Measurements from ENCODE around the gene CLUH. TPM values are rescaled to one million over a fixed set of nuclear protein-coding genes. Genes with fewer than 3 reads are reported as not detected.

The CLUH gene
- total RNA-seq, 1 donor from 2014 or later: 65.7 TPM

- no peak for TF ChIP-seq CTCF (conservative IDR thresholded peaks at IDR 0.05; ENCODE audit: low read depth, low read length)
- no peak for DNase-seq (ENCODE audit: low read depth)
- H3K4me3 ChIP-seq (ENCODE audit: low read depth, low read length): no peak overlapping the region
Observed at GRCh38 chr17:2649191-2649590, 62.4 kb downstream of the CLUH start.

- H3K4me3 ChIP-seq (ENCODE audit: low read depth, low read length): no peak overlapping the region
- DNase-seq (ENCODE audit: low read depth): no peak
- no peak for TF ChIP-seq CTCF (conservative IDR thresholded peaks at IDR 0.05; ENCODE audit: low read depth, low read length)
Observed at GRCh38 chr17:2647957-2648356, 63.6 kb downstream of the CLUH start.

- no peak overlapping the region for H3K4me3 ChIP-seq (ENCODE audit: low read depth, low read length)
- DNase-seq (ENCODE audit: low read depth): no peak
Observed at GRCh38 chr17:2644971-2645370, 66.6 kb downstream of the CLUH start.

More at GRCh38 chr17:2644971-2645370, 66.6 kb downstream of the CLUH start:
- no peak for TF ChIP-seq CTCF (conservative IDR thresholded peaks at IDR 0.05; ENCODE audit: low read depth, low read length)

Other genes with a start within 250 kb of the CLUH start
- 11.3 and 18.0 TPM in 2 replicates for gene METTL16, start 199.9 kb downstream of the CLUH start, total RNA-seq
- gene PAFAH1B1, start 118.1 kb downstream of the CLUH start, total RNA-seq: 60.4 and 60.8 TPM in 2 replicates
- gene CCDC92B, start 37.9 kb upstream of the CLUH start, total RNA-seq: 0.06 TPM in 1 of 2 replicates, not detected in the other
- 24.3 and 30.4 TPM in 2 replicates for gene RAP1GAP2, start 84.7 kb upstream of the CLUH start, total RNA-seq

Data from epithelial cell of proximal tubule (primary cell).